ENCODE results near the gene ATG3. TPM values are rescaled to one million over a fixed set of nuclear protein-coding genes. Genes with fewer than 3 reads are reported as not detected.

ATG3 gene
- 54.2 and 94.2 TPM in 2 replicates for total RNA-seq

GRCh38 chr3:112561734-112562529 lies at the start of gene ATG3, which contains the start of gene SLC35A5:
ATG3 (minus strand) TSS chr3:112561962; CDS start chr3:112561528, 434 bp downstream.
SLC35A5 (plus strand) TSS chr3:112562045; CDS start chr3:112563404, 1,359 bp downstream.

GRCh38 chr3:112498914-112499711 lies 62.6 kb downstream of the ATG3 start, which contains the start of gene BTLA:
BTLA (minus strand) TSS chr3:112499472; CDS start chr3:112499358, 114 bp downstream.

Other genes starting within 250 kb of the ATG3 start
- gene CD200, start 228.8 kb downstream of the ATG3 start, total RNA-seq, result not detected in 2 replicates
- not detected in 2 replicates for gene BTLA, start 62.5 kb downstream of the ATG3 start, total RNA-seq
- gene SLC35A5, start 83 bp upstream of the ATG3 start, total RNA-seq, result 13.7 and 27.2 TPM in 2 replicates
- 10.3 and 11.7 TPM in 2 replicates for gene CCDC80, start 79.2 kb upstream of the ATG3 start, total RNA-seq

Measured in hair follicular keratinocyte (primary cell).